H1 (cell line): ENCODE results near the gene CDC42BPB. TPM values are rescaled to one million over a fixed set of nuclear protein-coding genes. Genes with fewer than 3 reads are reported as not detected.

Experiments used
- ATF2 ChIP-seq: IDR thresholded peaks from 2 replicates; pipeline ENCODE4 v1.6.1; 2012; ENCODE audit warnings: low read length, inconsistent platforms
- CBX5 ChIP-seq: fragments of 300-800, 300-1000 bp; sonication (generic); IDR thresholded peaks from 2 replicates; pipeline ENCODE4 v1.7.1; 2016; ENCODE audit warnings: antibody characterized with exemption, low read length, low read depth
- CHD1 ChIP-seq: IDR thresholded peaks from 2 replicates; pipeline ENCODE4 v1.6.1; 2012; ENCODE audit warnings: low read depth, low read length, improper control_type of control experiment
- CHD7 ChIP-seq: fragments of 300-600 bp; sonication (generic); IDR thresholded peaks from 2 replicates; pipeline ENCODE4 v1.7.1; 2012; ENCODE audit warnings: low read length, moderate library complexity, mild to moderate bottlenecking, inconsistent platforms; ENCODE audit not compliant: insufficient replicate concordance
- EZH2 ChIP-seq: fragments of 200-600 bp; sonication (generic); IDR thresholded peaks from 2 replicates; pipeline ENCODE4 v1.7.1; 2012; ENCODE audit warnings: low read depth, mild to moderate bottlenecking, moderate library complexity, low read length, inconsistent platforms; ENCODE audit not compliant: severe bottlenecking
- GTF2F1 ChIP-seq: IDR thresholded peaks from 2 replicates; pipeline ENCODE4 v1.6.1; 2012; ENCODE audit warnings: low read depth, low read length, improper control_type of control experiment, borderline replicate concordance
- KDM5A ChIP-seq: fragments of 200-600 bp; IDR thresholded peaks from 2 replicates; pipeline ENCODE4 v1.7.1; 2012; ENCODE audit warnings: mild to moderate bottlenecking, low read length, inconsistent platforms, mixed read lengths
- RBBP5 ChIP-seq: IDR thresholded peaks from 2 replicates; pipeline ENCODE4 v1.7.1; 2012; ENCODE audit warnings: low read depth, mild to moderate bottlenecking, inconsistent platforms, low read length, moderate library complexity, borderline replicate concordance
- SIX5 ChIP-seq: IDR thresholded peaks from 2 replicates; pipeline ENCODE4 v1.6.1; 2011; ENCODE audit warnings: mild to moderate bottlenecking, low read depth, low read length
- SP1 ChIP-seq: IDR thresholded peaks from 2 replicates; pipeline ENCODE4 v1.6.1; 2011; ENCODE audit warnings: low read depth, low read length
- polyA plus RNA-seq, 7 experiments: library from polyadenylated mRNA; depleted of rRNA in 3 of 7; stranded (reverse) in 5 of 7; unstranded in 2 of 7; fragments of >200 nt in 5 of 7; fragments of 200-250 nt in 2 of 7; gene quantifications; 1 replicate in 5 of 7; 2 replicates in 1 of 7; 4 replicates in 1 of 7; pipeline versions ENCODE4 v1.2.1 to v1.2.3, GENCODE V29; 2011 to 2013; ENCODE audit warnings: missing spikeins in 2 of 7, mixed read lengths in 2 of 7
- total RNA-seq: library from RNA; stranded (reverse); fragmentation: NEBNext Ultra II Directional; extraction: Animal tissue kit (Norgen Biotek cat#: 25700); gene quantifications from 2 replicates; pipeline ENCODE4 v1.2.1, GENCODE V29; 2021

CDC42BPB gene
- total and polyA plus RNA-seq, 2 of the 8 experiments (the other 6 are each of a cell fraction or from before 2014, with no cell fraction given), result 51.2 to 88.2 TPM

- no peak for TF ChIP-seq CHD7
- TF ChIP-seq KDM5A, result no peak
- TF ChIP-seq RBBP5, result no peak
- no peak for TF ChIP-seq SP1
- TF ChIP-seq EZH2, result no peak
- TF ChIP-seq GTF2F1, result no peak
- TF ChIP-seq SIX5, result no peak
- no peak for TF ChIP-seq CBX5
- no peak for TF ChIP-seq ATF2
- no peak for TF ChIP-seq CHD1
These were observed 33.2 kb upstream of the CDC42BPB start (continued) for GRCh38 chr14:103090481-103091020.
